Measurements from ENCODE around the gene ABHD10.

ABHD10 gene

GRCh38 chr3:111967651-111968274, 11.1 kb upstream of the ABHD10 start:
- TF ChIP-seq FOXP2 (optimal IDR thresholded peaks at IDR 0.05; ENCODE audit: borderline replicate concordance, extremely low read depth, extremely low read length, insufficient read depth) (no peak), REST (IDR thresholded peaks at IDR 0.05; ENCODE audit: insufficient read depth in 1 of 2, low read depth in 2 of 2, low read length in 2 of 2) (no peak), TAF1 (IDR thresholded peaks at IDR 0.05; ENCODE audit: borderline replicate concordance, insufficient read depth, low read length) (no peak), SIN3A (IDR thresholded peaks at IDR 0.05; ENCODE audit: borderline replicate concordance, insufficient read depth, low read length) (no peak), POLR2AphosphoS5 (IDR thresholded peaks at IDR 0.05; ENCODE audit: low read depth, low read length) (no peak)

DNA sequence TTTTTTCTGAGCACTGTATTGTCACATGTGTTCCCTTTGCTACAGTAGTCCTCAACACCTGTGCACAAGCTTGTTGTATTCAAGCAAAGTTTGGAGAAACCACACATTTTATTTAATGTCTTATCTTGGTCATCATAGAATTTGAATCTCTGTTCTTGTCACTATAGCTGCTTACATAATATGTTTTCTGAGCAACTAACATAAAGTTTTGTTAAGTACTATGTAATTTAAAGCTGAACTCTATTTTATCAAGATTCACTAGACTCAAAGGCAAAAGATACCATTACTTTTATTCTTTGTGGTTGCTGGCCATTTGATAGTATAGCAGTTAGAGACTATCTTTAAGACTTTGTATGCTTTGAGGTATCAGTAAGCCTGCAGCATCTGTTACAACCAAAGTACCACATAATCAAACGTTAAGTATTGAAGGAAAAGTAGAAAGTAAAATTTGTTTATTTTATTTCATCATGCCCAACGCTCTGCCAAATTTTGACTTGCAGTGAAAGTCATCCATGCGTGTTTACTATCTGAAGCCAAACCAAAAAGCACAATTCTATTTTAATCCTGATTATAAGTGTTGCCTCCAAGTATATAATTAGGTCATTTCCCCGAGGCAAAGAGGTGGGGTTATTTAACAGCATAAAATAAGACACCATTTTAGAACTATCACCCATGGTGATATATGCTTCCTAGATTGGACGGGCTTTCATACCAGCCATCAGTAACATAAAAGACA, 10.3 kb upstream of the ABHD10 start:
- TF ChIP-seq SIN3A (IDR thresholded peaks at IDR 0.05; ENCODE audit: borderline replicate concordance, insufficient read depth, low read length) (no peak), FOXP2 (optimal IDR thresholded peaks at IDR 0.05; ENCODE audit: borderline replicate concordance, extremely low read depth, extremely low read length, insufficient read depth) (no peak), TAF1 (IDR thresholded peaks at IDR 0.05; ENCODE audit: borderline replicate concordance, insufficient read depth, low read length) (no peak)

- TF ChIP-seq TAF1 (IDR thresholded peaks at IDR 0.05; ENCODE audit: borderline replicate concordance, insufficient read depth, low read length): no peak
- TF ChIP-seq REST (IDR thresholded peaks at IDR 0.05; ENCODE audit: insufficient read depth in 1 of 2, low read depth in 2 of 2, low read length in 2 of 2): no peak
- no peak for TF ChIP-seq SIN3A (IDR thresholded peaks at IDR 0.05; ENCODE audit: borderline replicate concordance, insufficient read depth, low read length)
- TF ChIP-seq FOXP2 (optimal IDR thresholded peaks at IDR 0.05; ENCODE audit: borderline replicate concordance, extremely low read depth, extremely low read length, insufficient read depth): no peak
- TF ChIP-seq POLR2AphosphoS5 (IDR thresholded peaks at IDR 0.05; ENCODE audit: low read depth, low read length): no peak
Observed at GRCh38 chr3:111970376-111970775, 8.4 kb upstream of the ABHD10 start.

- TF ChIP-seq FOXP2 (optimal IDR thresholded peaks at IDR 0.05; ENCODE audit: borderline replicate concordance, extremely low read depth, extremely low read length, insufficient read depth): no peak
- no peak for TF ChIP-seq SIN3A (IDR thresholded peaks at IDR 0.05; ENCODE audit: borderline replicate concordance, insufficient read depth, low read length)
- no peak for TF ChIP-seq REST (IDR thresholded peaks at IDR 0.05; ENCODE audit: insufficient read depth in 1 of 2, low read depth in 2 of 2, low read length in 2 of 2)
- TF ChIP-seq POLR2AphosphoS5 (IDR thresholded peaks at IDR 0.05; ENCODE audit: low read depth, low read length): no peak
- no peak for TF ChIP-seq TAF1 (IDR thresholded peaks at IDR 0.05; ENCODE audit: borderline replicate concordance, insufficient read depth, low read length)
Observed at GRCh38 chr3:111971533-111972130, 7.2 kb upstream of the ABHD10 start.

GRCh38 chr3:111972891-111973290, 5.9 kb upstream of the ABHD10 start:
- no peak for TF ChIP-seq SIN3A (IDR thresholded peaks at IDR 0.05; ENCODE audit: borderline replicate concordance, insufficient read depth, low read length)
- TF ChIP-seq TAF1 (IDR thresholded peaks at IDR 0.05; ENCODE audit: borderline replicate concordance, insufficient read depth, low read length): no peak
- no peak for TF ChIP-seq FOXP2 (optimal IDR thresholded peaks at IDR 0.05; ENCODE audit: borderline replicate concordance, extremely low read depth, extremely low read length, insufficient read depth)
- TF ChIP-seq REST (IDR thresholded peaks at IDR 0.05; ENCODE audit: insufficient read depth in 1 of 2, low read depth in 2 of 2, low read length in 2 of 2): no peak
- no peak for TF ChIP-seq POLR2AphosphoS5 (IDR thresholded peaks at IDR 0.05; ENCODE audit: low read depth, low read length)
